NCI-H1417 treated with DMSO at 0.1 percent for 48 hours (cell line): Measurements from ENCODE around the gene MRM2.

Experiments
- DNase-seq: peaks from one replicate; lab custom pipeline; 2025; lab: John Stamatoyannopoulos, UW

MRM2 gene

DNA sequence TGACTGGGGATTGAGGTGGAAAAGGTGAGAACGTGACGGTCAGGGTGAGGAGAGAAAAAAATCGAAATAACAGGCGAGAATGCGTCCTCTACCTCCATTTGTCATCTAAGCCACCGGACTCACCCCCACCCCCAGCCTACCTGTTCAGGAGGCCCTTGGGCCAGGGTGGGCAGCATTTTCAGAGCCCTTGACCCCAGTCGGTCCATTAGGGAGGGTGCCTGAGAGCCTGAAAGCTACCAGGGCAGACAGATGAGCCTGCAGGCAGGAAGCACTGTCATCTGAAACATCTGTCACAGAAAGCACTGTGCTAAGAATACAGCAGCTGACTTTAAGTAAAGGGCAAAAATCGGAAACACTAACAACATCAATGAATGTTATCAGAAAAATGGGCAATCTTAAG, 56.3 kb downstream of the MRM2 start:
- DNase-seq: no peak
